ENCODE data around the gene ARHGAP6.
"Not testable (repeated sequence)": the region's sequence is repeated elsewhere in the genome, so short reads cannot be mapped to it uniquely, and the experiment has no call there.

ARHGAP6 gene

DNA sequence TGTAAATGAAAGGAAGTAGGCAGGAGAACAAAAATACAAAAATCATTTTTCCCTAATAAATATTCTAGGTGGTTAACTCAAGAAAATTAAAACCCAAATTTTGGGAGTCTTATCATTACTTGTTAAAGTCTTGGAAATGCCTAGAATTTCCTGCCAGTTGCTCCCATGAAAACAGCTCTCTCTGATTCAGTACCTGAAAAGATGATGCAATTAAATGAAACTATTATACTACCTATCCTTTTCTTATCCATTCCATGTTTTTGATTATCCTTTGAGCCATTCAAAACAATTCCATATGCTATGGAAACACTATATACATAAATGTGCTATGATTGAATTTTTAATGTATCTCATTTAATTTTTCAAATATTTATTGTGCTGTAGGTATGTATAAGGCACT, 423.0 kb downstream of the ARHGAP6 start:
- H3K4me3 ChIP-seq (ENCODE audit: low read depth in 1 of 2, low read length in 2 of 2), result no peak overlapping the region
- H3K9me3 ChIP-seq (ENCODE audit: control insufficient read depth in 1 of 2, low read length in 2 of 2), result no peaks in the 10 kb centered on the region
- H3K27ac ChIP-seq (ENCODE audit: low read length), result no peak overlapping the region
- no peaks in the 10 kb centered on the region for H3K36me3 ChIP-seq (ENCODE audit: control insufficient read depth in 1 of 2, insufficient read depth in 2 of 2, low read length in 2 of 2)
- peaks cover 0 to 9% of the 10 kb centered on the region in 2 donors for H3K4me1 ChIP-seq (ENCODE audit: control insufficient read depth in 1 of 2, insufficient read depth in 2 of 2, low read length in 2 of 2)
- no peaks in the 10 kb centered on the region for H3K27me3 ChIP-seq (ENCODE audit: low read depth, low read length)

DNA sequence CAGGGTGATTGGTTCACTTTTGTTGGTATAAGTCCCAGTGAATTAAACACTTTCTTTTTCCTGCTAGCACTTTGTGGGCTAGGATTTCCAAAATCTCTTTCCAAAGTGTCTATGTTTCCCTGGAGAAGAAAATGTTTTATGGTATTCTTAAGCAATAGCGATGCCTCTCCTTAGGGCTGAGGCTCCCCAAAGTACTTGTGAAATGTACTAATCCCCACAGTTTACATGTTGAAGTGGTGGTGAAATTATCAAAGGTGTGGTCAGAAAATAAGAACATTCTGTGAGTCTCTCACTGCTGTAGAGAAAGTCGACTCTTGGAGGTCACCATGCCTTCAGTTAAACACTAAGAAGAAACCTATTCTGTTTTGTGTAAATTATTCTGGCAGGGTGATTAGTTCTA, 424.0 kb downstream of the ARHGAP6 start:
- Histone ChIP-seq H3K4me1 (ENCODE audit: control insufficient read depth in 1 of 2, insufficient read depth in 2 of 2, low read length in 2 of 2) (peaks cover 0 to 9% of the 10 kb centered on the region in 2 donors), H3K36me3 (ENCODE audit: control insufficient read depth in 1 of 2, insufficient read depth in 2 of 2, low read length in 2 of 2) (no peaks in the 10 kb centered on the region), H3K27ac (ENCODE audit: low read length) (no peak overlapping the region), H3K9me3 (ENCODE audit: control insufficient read depth in 1 of 2, low read length in 2 of 2) (no peaks in the 10 kb centered on the region), H3K27me3 (ENCODE audit: low read depth, low read length) (no peaks in the 10 kb centered on the region), H3K4me3 (ENCODE audit: low read depth in 1 of 2, low read length in 2 of 2) (no peak overlapping the region)

DNA sequence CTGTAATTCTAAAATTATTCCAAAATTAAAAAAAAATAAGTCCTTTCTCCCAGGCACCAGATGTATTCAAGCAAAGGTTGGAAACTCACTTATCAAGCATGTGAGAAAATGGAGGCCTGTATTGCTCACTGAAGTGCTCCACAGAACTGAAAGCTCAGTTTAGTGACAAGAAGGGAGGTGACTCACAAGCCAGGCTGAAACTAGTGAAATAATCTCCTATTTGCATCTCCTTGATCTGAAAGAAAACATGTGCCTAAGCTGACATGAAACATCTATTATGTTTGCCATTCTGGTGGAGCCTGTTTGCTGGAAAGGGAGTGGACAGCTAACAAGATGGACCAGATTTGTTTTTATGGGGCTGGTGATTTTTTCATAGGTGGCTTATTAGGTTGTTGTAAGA, 426.5 kb downstream of the ARHGAP6 start:
- Histone ChIP-seq H3K4me1 (ENCODE audit: control insufficient read depth in 1 of 2, insufficient read depth in 2 of 2, low read length in 2 of 2) (no peaks in the 10 kb centered on the region), H3K36me3 (ENCODE audit: control insufficient read depth in 1 of 2, insufficient read depth in 2 of 2, low read length in 2 of 2) (no peaks in the 10 kb centered on the region), H3K4me3 (ENCODE audit: low read depth in 1 of 2, low read length in 2 of 2) (no peak overlapping the region), H3K27me3 (ENCODE audit: low read depth, low read length) (no peaks in the 10 kb centered on the region), H3K27ac (ENCODE audit: low read length) (no peak overlapping the region), H3K9me3 (ENCODE audit: control insufficient read depth in 1 of 2, low read length in 2 of 2) (no peaks in the 10 kb centered on the region)

DNA sequence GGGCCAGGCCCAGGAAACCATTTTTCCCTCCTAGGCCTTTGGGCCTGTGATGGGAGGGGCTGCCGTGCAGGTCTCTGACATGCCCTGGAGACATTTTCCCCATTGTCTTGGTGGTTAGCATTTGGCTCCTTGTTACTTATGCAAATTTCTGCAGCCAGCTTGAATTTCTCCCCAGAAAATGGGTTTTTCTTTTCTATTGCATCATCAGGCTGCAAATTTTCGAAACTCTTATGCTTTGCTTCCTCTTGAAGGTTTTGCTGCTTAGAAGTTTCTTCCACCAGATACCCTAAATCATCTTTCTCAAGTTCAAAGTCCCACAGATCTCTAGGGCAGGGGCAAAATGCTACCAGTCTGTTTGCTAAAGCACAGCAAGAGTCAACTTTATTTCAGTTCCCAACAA, 430.3 kb downstream of the ARHGAP6 start:
- not testable (repeated sequence) for H3K27me3 ChIP-seq (ENCODE audit: low read depth, low read length); H3K4me3 ChIP-seq (ENCODE audit: low read depth in 1 of 2, low read length in 2 of 2); H3K9me3 ChIP-seq (ENCODE audit: control insufficient read depth in 1 of 2, low read length in 2 of 2); H3K36me3 ChIP-seq (ENCODE audit: control insufficient read depth in 1 of 2, insufficient read depth in 2 of 2, low read length in 2 of 2); H3K4me1 ChIP-seq (ENCODE audit: control insufficient read depth in 1 of 2, insufficient read depth in 2 of 2, low read length in 2 of 2); H3K27ac ChIP-seq (ENCODE audit: low read length)

- no peak overlapping the region for H3K27ac ChIP-seq (ENCODE audit: low read length)
- no peaks in the 10 kb centered on the region for H3K9me3 ChIP-seq (ENCODE audit: control insufficient read depth in 1 of 2, low read length in 2 of 2)
- no peaks in the 10 kb centered on the region for H3K4me1 ChIP-seq (ENCODE audit: control insufficient read depth in 1 of 2, insufficient read depth in 2 of 2, low read length in 2 of 2)
- H3K36me3 ChIP-seq (ENCODE audit: control insufficient read depth in 1 of 2, insufficient read depth in 2 of 2, low read length in 2 of 2), result no peaks in the 10 kb centered on the region
- no peak overlapping the region for H3K4me3 ChIP-seq (ENCODE audit: low read depth in 1 of 2, low read length in 2 of 2)
- no peaks in the 10 kb centered on the region for H3K27me3 ChIP-seq (ENCODE audit: low read depth, low read length)
Observed at GRCh38 chrX:11215191-11215921, 450.4 kb downstream of the ARHGAP6 start.

GRCh38 chrX:11214346-11215190, 451.2 kb downstream of the ARHGAP6 start:
- Histone ChIP-seq H3K9me3 (ENCODE audit: control insufficient read depth in 1 of 2, low read length in 2 of 2) (no peaks in the 10 kb centered on the region), H3K27me3 (ENCODE audit: low read depth, low read length) (no peaks in the 10 kb centered on the region), H3K27ac (ENCODE audit: low read length) (no peak overlapping the region)

GRCh38 chrX:11212741-11213140, 453.0 kb downstream of the ARHGAP6 start:
- Histone ChIP-seq H3K27ac (ENCODE audit: low read length) (no peak overlapping the region), H3K36me3 (ENCODE audit: control insufficient read depth in 1 of 2, insufficient read depth in 2 of 2, low read length in 2 of 2) (no peaks in the 10 kb centered on the region), H3K4me3 (ENCODE audit: low read depth in 1 of 2, low read length in 2 of 2) (no peak overlapping the region), H3K9me3 (ENCODE audit: control insufficient read depth in 1 of 2, low read length in 2 of 2) (no peaks in the 10 kb centered on the region), H3K27me3 (ENCODE audit: low read depth, low read length) (no peaks in the 10 kb centered on the region), H3K4me1 (ENCODE audit: control insufficient read depth in 1 of 2, insufficient read depth in 2 of 2, low read length in 2 of 2) (no peaks in the 10 kb centered on the region)

More at GRCh38 chrX:11214346-11215190, 451.2 kb downstream of the ARHGAP6 start:
- Histone ChIP-seq H3K4me3 (ENCODE audit: low read depth in 1 of 2, low read length in 2 of 2) (no peak overlapping the region), H3K4me1 (ENCODE audit: control insufficient read depth in 1 of 2, insufficient read depth in 2 of 2, low read length in 2 of 2) (no peaks in the 10 kb centered on the region), H3K36me3 (ENCODE audit: control insufficient read depth in 1 of 2, insufficient read depth in 2 of 2, low read length in 2 of 2) (no peaks in the 10 kb centered on the region)

GRCh38 chrX:11210415-11210801, 455.3 kb downstream of the ARHGAP6 start:
- H3K27me3 ChIP-seq (ENCODE audit: low read depth, low read length), result no peaks in the 10 kb centered on the region
- H3K36me3 ChIP-seq (ENCODE audit: control insufficient read depth in 1 of 2, insufficient read depth in 2 of 2, low read length in 2 of 2), result no peaks in the 10 kb centered on the region
- H3K4me3 ChIP-seq (ENCODE audit: low read depth in 1 of 2, low read length in 2 of 2), result no peak overlapping the region
- no peaks in the 10 kb centered on the region for H3K9me3 ChIP-seq (ENCODE audit: control insufficient read depth in 1 of 2, low read length in 2 of 2)
- H3K27ac ChIP-seq (ENCODE audit: low read length), result no peak overlapping the region
- H3K4me1 ChIP-seq (ENCODE audit: control insufficient read depth in 1 of 2, insufficient read depth in 2 of 2, low read length in 2 of 2), result no peaks in the 10 kb centered on the region

DNA sequence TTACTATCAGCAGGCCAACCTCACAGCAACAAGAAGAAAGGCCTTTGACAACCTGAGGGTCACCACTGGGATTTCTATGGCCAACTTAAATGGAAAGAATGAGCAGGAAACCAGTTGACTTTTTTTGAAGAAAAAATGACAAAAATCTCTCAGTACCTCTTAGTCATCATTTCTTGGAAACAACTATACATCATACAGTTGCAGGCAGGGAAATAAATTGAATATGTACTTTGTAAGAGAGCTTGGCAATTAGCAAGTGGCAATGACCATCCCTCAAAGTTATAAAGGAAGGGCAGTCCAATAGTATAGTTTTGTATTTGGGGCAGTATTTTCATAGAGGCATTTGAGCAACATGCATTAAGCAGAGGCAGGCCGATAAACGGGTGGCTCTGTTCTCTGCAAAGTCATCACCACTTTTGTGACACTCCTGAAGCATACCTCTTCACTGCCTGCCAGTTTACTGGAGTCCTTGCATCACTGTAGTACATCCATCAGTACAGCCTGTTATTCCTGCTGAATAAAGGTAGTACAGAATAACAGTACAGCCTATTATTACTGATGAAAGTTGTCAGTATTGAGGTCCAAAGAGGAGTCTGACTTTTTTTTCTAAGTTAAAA, 455.8 kb downstream of the ARHGAP6 start:
- no peaks in the 10 kb centered on the region for H3K36me3 ChIP-seq (ENCODE audit: control insufficient read depth in 1 of 2, insufficient read depth in 2 of 2, low read length in 2 of 2)
- no peaks in the 10 kb centered on the region for H3K4me1 ChIP-seq (ENCODE audit: control insufficient read depth in 1 of 2, insufficient read depth in 2 of 2, low read length in 2 of 2)
- H3K27me3 ChIP-seq (ENCODE audit: low read depth, low read length), result no peaks in the 10 kb centered on the region
- no peak overlapping the region for H3K27ac ChIP-seq (ENCODE audit: low read length)
- H3K9me3 ChIP-seq (ENCODE audit: control insufficient read depth in 1 of 2, low read length in 2 of 2), result no peaks in the 10 kb centered on the region
- H3K4me3 ChIP-seq (ENCODE audit: low read depth in 1 of 2, low read length in 2 of 2), result no peak overlapping the region

DNA sequence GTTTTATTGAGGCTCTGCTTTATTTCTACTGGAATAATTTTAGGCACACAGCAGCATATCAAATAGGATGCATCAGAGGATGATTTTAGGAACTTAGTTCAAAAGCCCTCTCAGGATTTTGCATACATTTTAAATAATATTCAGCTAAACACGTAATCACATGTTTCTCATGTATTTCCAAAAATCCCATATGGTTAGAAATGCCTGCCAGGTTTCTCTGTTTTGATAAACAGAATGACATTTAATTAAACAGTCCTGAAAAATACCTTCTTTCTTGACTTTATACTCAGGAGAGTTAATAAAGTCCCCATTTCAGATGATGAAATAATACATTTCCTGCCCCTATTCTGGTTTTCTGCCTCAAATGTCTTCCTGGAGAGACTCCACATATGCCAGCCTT, 459.0 kb downstream of the ARHGAP6 start:
- H3K4me3 ChIP-seq (ENCODE audit: low read depth in 1 of 2, low read length in 2 of 2), result no peak overlapping the region
- H3K27ac ChIP-seq (ENCODE audit: low read length), result no peak overlapping the region
- no peaks in the 10 kb centered on the region for H3K4me1 ChIP-seq (ENCODE audit: control insufficient read depth in 1 of 2, insufficient read depth in 2 of 2, low read length in 2 of 2)
- no peaks in the 10 kb centered on the region for H3K9me3 ChIP-seq (ENCODE audit: control insufficient read depth in 1 of 2, low read length in 2 of 2)
- H3K27me3 ChIP-seq (ENCODE audit: low read depth, low read length), result no peaks in the 10 kb centered on the region
- no peaks in the 10 kb centered on the region for H3K36me3 ChIP-seq (ENCODE audit: control insufficient read depth in 1 of 2, insufficient read depth in 2 of 2, low read length in 2 of 2)

- Histone ChIP-seq H3K4me3 (ENCODE audit: low read depth in 1 of 2, low read length in 2 of 2) (no peak overlapping the region), H3K36me3 (ENCODE audit: control insufficient read depth in 1 of 2, insufficient read depth in 2 of 2, low read length in 2 of 2) (no peaks in the 10 kb centered on the region), H3K9me3 (ENCODE audit: control insufficient read depth in 1 of 2, low read length in 2 of 2) (no peaks in the 10 kb centered on the region), H3K27me3 (ENCODE audit: low read depth, low read length) (no peaks in the 10 kb centered on the region), H3K27ac (ENCODE audit: low read length) (no peak overlapping the region), H3K4me1 (ENCODE audit: control insufficient read depth in 1 of 2, insufficient read depth in 2 of 2, low read length in 2 of 2) (no peaks in the 10 kb centered on the region)
Observed at GRCh38 chrX:11205796-11206195, 459.9 kb downstream of the ARHGAP6 start.
